A549 (cell line): ENCODE data around the gene COX4I1. TPM values are rescaled to one million over a fixed set of nuclear protein-coding genes. Genes with fewer than 3 reads are reported as not detected.

Experiments
- ATAC-seq, 2 experiments: fragments of 200-7000 bp in 1 of 2; fragments of >200 bp in 1 of 2; cut with Nextera tagmentation in 1 of 2; cut with Tn5 transposase in 1 of 2; 3 replicates each; pipeline versions ENCODE4 v1.8.0 to v1.9.1; 2018 to 2020; ENCODE audit warnings: mild to moderate bottlenecking in 1 of 2, moderate library complexity in 1 of 2
- CTCF ChIA-PET: fragments of 300-600 bp; sonication (Branson Sonifier 250); formaldehyde crosslinking; extraction: SDS; loops from one replicate; lab custom pipeline; 2021; ENCODE audit warnings: antibody characterized with exemption, inconsistent platforms; lab: Yijun Ruan, JAX
- POLR2A ChIA-PET: fragments of 350-600 bp; formaldehyde crosslinking; extraction: SDS; loops from one replicate; lab custom pipeline; 2021; ENCODE audit warnings: antibody characterized with exemption, inconsistent platforms; lab: Yijun Ruan, JAX
- DNase-seq, 2 experiments: peaks; one replicate each; pipeline versions ENCODE4 v3.0.0 to v3.0.0-alpha.2; 2011 to 2016; ENCODE audit warnings: low read depth in 1 of 2, low spot score in 1 of 2
- FAIRE-seq: peaks from 2 replicates; lab custom pipeline; 2011; peaks lifted over from hg19 to GRCh38; lab: Jason Lieb, UNC
- H3K27ac ChIP-seq, 2 experiments: fragments of >200 bp; sonication (Bioruptor Twin); formaldehyde crosslinking; 3 replicates each; pipeline ENCODE4 v1.5.1; 2016 to 2017
- H3K4me1 ChIP-seq: fragments of >200 bp; sonication (Bioruptor Twin); formaldehyde crosslinking; 3 replicates; pipeline ENCODE4 v1.6.1; 2016
- H3K4me2 ChIP-seq: fragments of >200 bp; sonication (Bioruptor Twin); formaldehyde crosslinking; 3 replicates; pipeline ENCODE4 v1.6.1; 2016
- H3K4me3 ChIP-seq: fragments of >200 bp; sonication (Bioruptor Twin); formaldehyde crosslinking; 3 replicates; pipeline ENCODE4 v1.5.1; 2016
- H3K9me3 ChIP-seq: fragments of >200 bp; sonication (Bioruptor Twin); formaldehyde crosslinking; 3 replicates; pipeline ENCODE4 v1.6.1; 2016
- ATOH8 ChIP-seq: fragments of 250-450 bp; sonication (Bioruptor Pico); IDR thresholded peaks from 2 replicates; pipeline ENCODE4 v1.5.0; 2020; ENCODE audit warnings: low read depth, mild to moderate bottlenecking, moderate library complexity
- BHLHE40 ChIP-seq: IDR thresholded peaks from 2 replicates; pipeline ENCODE4 v1.6.1; 2012; ENCODE audit warnings: low read depth, low read length, inconsistent platforms
- CBX8 ChIP-seq: fragments of 200-600 bp; sonication (generic); IDR thresholded peaks from 2 replicates; pipeline ENCODE4 v1.6.1; 2016
- CEBPB ChIP-seq, 2 experiments: fragments of >200 bp in 1 of 2; sonication (Bioruptor Twin) in 1 of 2; formaldehyde crosslinking in 1 of 2; IDR thresholded peaks; 2 replicates each; pipeline ENCODE4 v1.6.1; 2012 to 2016
- CHD2 ChIP-seq: fragments of 150-350 bp; IDR thresholded peaks from 2 replicates; pipeline ENCODE4 v1.6.1; 2014; ENCODE audit warnings: low read length; ENCODE audit not compliant: partially characterized antibody
- E2F6 ChIP-seq: IDR thresholded peaks from 2 replicates; pipeline ENCODE4 v1.6.1; 2012; ENCODE audit warnings: low read depth, borderline replicate concordance
- ELK1 ChIP-seq: fragments of 150-350 bp; IDR thresholded peaks from 2 replicates; pipeline ENCODE4 v1.6.1; 2014; ENCODE audit warnings: low read depth, mild to moderate bottlenecking, low read length
- ESRRA ChIP-seq: fragments of 150-350 bp; IDR thresholded peaks from 2 replicates; pipeline ENCODE4 v1.6.1; 2014; ENCODE audit warnings: mild to moderate bottlenecking, low read length, borderline replicate concordance
- HDAC2 ChIP-seq: fragments of 200-600 bp; sonication (generic); IDR thresholded peaks from 2 replicates; pipeline ENCODE4 v1.6.1; 2016
- HEYL ChIP-seq: fragments of 250-450 bp; sonication (Bioruptor Pico); IDR thresholded peaks from 2 replicates; pipeline ENCODE4 v1.8.0; 2021; ENCODE audit warnings: mild to moderate bottlenecking, moderate library complexity
- HMGXB4 ChIP-seq: fragments of 250-450 bp; sonication (Bioruptor Pico); IDR thresholded peaks from 2 replicates; pipeline ENCODE4 v1.5.0; 2021; ENCODE audit warnings: mild to moderate bottlenecking, moderate library complexity, borderline replicate concordance
- KDM5A ChIP-seq: fragments of 200-600 bp; sonication (generic); IDR thresholded peaks from 2 replicates; pipeline ENCODE4 v1.6.1; 2016; ENCODE audit warnings: antibody characterized with exemption, mild to moderate bottlenecking
- MAZ ChIP-seq: fragments of 150-350 bp; IDR thresholded peaks from 2 replicates; pipeline ENCODE4 v1.6.1; 2014; ENCODE audit warnings: antibody characterized with exemption, low read depth, low read length, borderline replicate concordance
- MYC ChIP-seq: IDR thresholded peaks from 2 replicates; pipeline ENCODE4 v1.6.1; 2012; ENCODE audit warnings: mild to moderate bottlenecking, inconsistent platforms, low read length, improper control_type of control experiment, borderline replicate concordance
- NPAS2 ChIP-seq: fragments of 250-450 bp; sonication (Bioruptor Pico); IDR thresholded peaks from 2 replicates; pipeline ENCODE4 v1.8.0; 2022; ENCODE audit warnings: mild to moderate bottlenecking, moderate library complexity, borderline replicate concordance
- PHF8 ChIP-seq: fragments of 200-600 bp; sonication (generic); IDR thresholded peaks from 2 replicates; pipeline ENCODE4 v1.6.1; 2016; ENCODE audit warnings: low read depth, mild to moderate bottlenecking, antibody characterized with exemption, moderate library complexity, borderline replicate concordance
- POLR2AphosphoS2 ChIP-seq: conservative IDR thresholded peaks from 2 replicates; pipeline ENCODE4 v1.6.1; 2012; ENCODE audit warnings: low read length, improper control_type of control experiment, inconsistent platforms
- RARB ChIP-seq: fragments of 250-450 bp; sonication (Bioruptor Pico); IDR thresholded peaks from 2 replicates; pipeline ENCODE4 v1.8.0; 2021; ENCODE audit warnings: mild to moderate bottlenecking, moderate library complexity
- RCOR1 ChIP-seq: fragments of 150-350 bp; IDR thresholded peaks from 2 replicates; pipeline ENCODE4 v1.6.1; 2014; ENCODE audit warnings: antibody characterized with exemption, low read length, low read depth
- RNF2 ChIP-seq: fragments of 200-600 bp; sonication (generic); IDR thresholded peaks from 2 replicates; pipeline ENCODE4 v1.6.1; 2016; ENCODE audit warnings: low read depth, mild to moderate bottlenecking, antibody characterized with exemption, moderate library complexity, borderline replicate concordance
- SMC3 ChIP-seq: fragments of >200 bp; sonication (Bioruptor Twin); formaldehyde crosslinking; IDR thresholded peaks from 3 replicates; pipeline ENCODE4 v1.6.1; 2018; ENCODE audit warnings: inconsistent platforms
- ZFP36 ChIP-seq: fragments of 450-650 bp; IDR thresholded peaks from 2 replicates; pipeline ENCODE4 v1.6.1; 2014; ENCODE audit warnings: borderline replicate concordance; ENCODE audit not compliant: partially characterized antibody
- WGBS: methylation state at CpG from one replicate; pipeline ENCODE4 v1.1.6; 2017; ENCODE audit errors: missing lambda C conversion rate; 5-methylcytosine and 5-hydroxymethylcytosine counted together
- polyA plus RNA-seq, 4 experiments: library from polyadenylated mRNA; depleted of rRNA in 3 of 4; stranded (reverse); fragments of >200 nt; fragmentation: RNase III in 1 of 4; extraction: RNeasy Plus Mini Kit Qiagen cat#74134 plus additional on column Dnase treatment in 1 of 4; gene quantifications; 2 replicates in 3 of 4; 3 replicates in 1 of 4; pipeline ENCODE4 v1.2.3, GENCODE V29; 2011 to 2017

The COX4I1 gene
- polyA plus RNA-seq, 2 of the 4 experiments (the other 2 are of a cell fraction) = 783 to 929 TPM

- POLR2A ChIA-PET = no interaction called here
- CTCF ChIA-PET = interaction anchor here (1.8 to 14.3 kb wide), 2 partner anchors 13 to 154 kb away, joined by 4 to 126 read pairs; no protein-coding TSS in a partner anchor
- ATAC-seq = no peak
Observed at GRCh38 chr16:85833219-85833920, 33.9 kb downstream of the COX4I1 start.

GRCh38 chr16:85834741-85835140 is 35.2 kb downstream of the COX4I1 start:
- no peak for ATAC-seq
- POLR2A ChIA-PET = no interaction called here
- no peaks in the 10 kb centered on the region for H3K4me1 ChIP-seq
- CTCF ChIA-PET = interaction anchor here (0.7 to 14.3 kb wide), 3 partner anchors 14 to 188 kb away, joined by 3 to 126 read pairs (median 5); no protein-coding TSS in a partner anchor
- no peak overlapping the region for H3K27ac ChIP-seq
- 11% methylated on average over 5 of the region's 5 CpGs for WGBS
- H3K4me3 ChIP-seq = no peak overlapping the region
- 0 out of 3 replicates have a peak, but pooled peaks cover 3% of the 10 kb centered on the region for H3K9me3 ChIP-seq
- TF ChIP-seq POLR2AphosphoS2 (no peak), ELK1 (no peak), KDM5A (no peak), RCOR1 (no peak), HDAC2 (no peak), ATOH8 (CRISPR knock-in tag) (no peak), ESRRA (no peak), BHLHE40 (no peak), HMGXB4 (no peak), CEBPB (IDR thresholded peaks at IDR 0.05) (no peak), MAZ (no peak), CBX8 (no peak), CHD2 (no peak), HEYL (CRISPR knock-in tag) (no peak), RNF2 (no peak), E2F6 (no peak), MYC (no peak), NPAS2 (CRISPR knock-in tag) (no peak)
- FAIRE-seq = no peak
- DNase-seq = no peak
- no peak overlapping the region for H3K4me2 ChIP-seq

More at GRCh38 chr16:85833219-85833920, 33.9 kb downstream of the COX4I1 start:
- Histone ChIP-seq H3K9me3 (0 out of 3 replicates have a peak, but pooled peaks cover 3% of the 10 kb centered on the region), H3K4me3 (no peak overlapping the region), H3K4me2 (no peak overlapping the region), H3K27ac (no peak overlapping the region), H3K4me1 (no peaks in the 10 kb centered on the region)
- no peak for FAIRE-seq
- DNase-seq = no peak
- WGBS = 30% methylated on average over 18 of the region's 22 CpGs
- no peak for TF ChIP-seq E2F6
- TF ChIP-seq SMC3 = no peak
- TF ChIP-seq ZFP36 = no peak
- no peak for TF ChIP-seq PHF8
- TF ChIP-seq RARB = no peak
- no peak for TF ChIP-seq NPAS2 (CRISPR knock-in tag)
